SU-DHL-6 (cell line): ENCODE results near the gene KCNK6.
A peak's percentile ranks its signal among the peaks of the same experiment; 100 is the strongest.

Experiments
- H2AFZ ChIP-seq: fragments of 200-600 bp; sonication (generic); 2 replicates; pipeline ENCODE4 v1.6.1; 2014; ENCODE audit warnings: low read depth, mild to moderate bottlenecking, moderate library complexity, mixed read lengths, antibody characterized with exemption, low read length; ENCODE audit not compliant: severe bottlenecking
- H3F3A ChIP-seq: fragments of 200-600 bp; shearing (Covaris generic); 2 replicates; pipeline ENCODE4 v1.6.0; 2016; ENCODE audit warnings: antibody characterized with exemption, mild to moderate bottlenecking; ENCODE audit not compliant: insufficient read depth
- H3K27ac ChIP-seq: fragments of 200-600 bp; sonication (generic); 2 replicates; pipeline ENCODE4 v1.5.1; 2016; ENCODE audit warnings: low read depth, mild to moderate bottlenecking, low read length, moderate library complexity, mixed read lengths
- H3K27me3 ChIP-seq: fragments of 200-600 bp; sonication (generic), shearing (Covaris generic); 2 replicates; pipeline ENCODE4 v1.6.0; 2014; ENCODE audit warnings: mild to moderate bottlenecking, low read length
- H3K36me3 ChIP-seq: fragments of 200-600 bp; sonication (generic); 2 replicates; pipeline ENCODE4 v1.6.1; 2014; ENCODE audit warnings: mild to moderate bottlenecking, low read length, mixed read lengths
- H3K4me2 ChIP-seq: fragments of 300-600, 200-600 bp; shearing (Covaris generic), sonication (generic); 2 replicates; pipeline ENCODE4 v1.6.0; 2014; ENCODE audit warnings: low read length, low read depth, mild to moderate bottlenecking; ENCODE audit not compliant: poor library complexity, severe bottlenecking
- H3K4me3 ChIP-seq: fragments of 200-600 bp; sonication (generic); 2 replicates; pipeline ENCODE4 v1.5.1; 2014; ENCODE audit warnings: antibody characterized with exemption, low read length, mild to moderate bottlenecking, mixed read lengths; ENCODE audit not compliant: insufficient read depth, poor library complexity, severe bottlenecking
- H3K79me2 ChIP-seq: fragments of 200-600 bp; sonication (generic); 2 replicates; pipeline ENCODE4 v1.6.1; 2014; ENCODE audit warnings: mild to moderate bottlenecking, low read length, moderate library complexity; ENCODE audit not compliant: insufficient read depth
- H3K9ac ChIP-seq: fragments of 200-600 bp; sonication (generic); 2 replicates; pipeline ENCODE4 v1.7.0; 2014; ENCODE audit warnings: mild to moderate bottlenecking, low read length
- H3K9me2 ChIP-seq: fragments of 200-600 bp; sonication (generic); replicated peaks from 2 replicates; pipeline ENCODE4 v1.6.1; 2014; ENCODE audit warnings: low read length; ENCODE audit not compliant: insufficient read depth
- H3K9me3 ChIP-seq: fragments of 200-600 bp; sonication (generic); 2 replicates; pipeline ENCODE4 v1.6.1; 2014; ENCODE audit warnings: low read length, mixed read lengths; ENCODE audit not compliant: insufficient read depth
- H4K20me1 ChIP-seq: fragments of 200-600 bp; sonication (generic); 2 replicates; pipeline ENCODE4 v1.6.1; 2014; ENCODE audit warnings: low read depth, mild to moderate bottlenecking, antibody characterized with exemption, low read length, moderate library complexity, mixed read lengths
- EZH2phosphoT487 ChIP-seq: fragments of 200-600 bp; sonication (generic), shearing (Covaris generic); conservative IDR thresholded peaks from 2 replicates; pipeline ENCODE4 v1.6.1; 2018; ENCODE audit warnings: mild to moderate bottlenecking, antibody characterized with exemption, low read length, moderate library complexity, mixed read lengths
- TF ChIP-seq, protein P1 (sequence below): fragments of 200-600 bp; sonication (generic); IDR thresholded peaks from one replicate; pipeline ENCODE4 v1.5.1; 2017; ENCODE audit warnings: antibody characterized with exemption, mild to moderate bottlenecking, low read length, moderate library complexity; ENCODE audit not compliant: insufficient read depth, poor library complexity, severe bottlenecking

The KCNK6 gene

DNA sequence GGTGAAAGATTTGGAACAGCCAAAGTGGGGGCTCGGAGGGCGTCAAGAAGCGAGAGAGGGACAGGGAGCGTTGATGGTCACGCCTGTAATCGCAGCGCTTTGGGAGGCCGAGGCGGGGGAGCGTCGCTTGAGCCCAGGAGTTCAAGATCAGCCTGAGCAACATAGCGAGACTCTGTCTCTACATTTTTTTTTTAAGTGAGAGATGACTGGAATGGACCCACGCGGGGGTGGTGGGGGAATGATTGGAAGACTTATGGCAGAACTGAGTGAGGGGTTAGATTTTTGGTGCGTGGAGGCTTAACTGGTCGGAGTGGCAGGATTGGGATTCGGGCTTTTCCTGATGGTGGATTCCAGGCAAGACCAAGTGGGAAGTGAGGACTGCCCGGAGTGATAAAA lies 55.5 kb downstream of the KCNK6 start:
- H3K4me3 ChIP-seq, result peak overlapping the region; percentile 93
- no peaks in the 10 kb centered on the region; the same call in 1 of the 2 replicates for H3F3A ChIP-seq
- H3K36me3 ChIP-seq, result no peaks in the 10 kb centered on the region
- peaks cover 26% of the 10 kb centered on the region for H3K79me2 ChIP-seq
- H3K27ac ChIP-seq, result peak overlapping the region; percentile 55
- TF ChIP-seq, protein P1, sequence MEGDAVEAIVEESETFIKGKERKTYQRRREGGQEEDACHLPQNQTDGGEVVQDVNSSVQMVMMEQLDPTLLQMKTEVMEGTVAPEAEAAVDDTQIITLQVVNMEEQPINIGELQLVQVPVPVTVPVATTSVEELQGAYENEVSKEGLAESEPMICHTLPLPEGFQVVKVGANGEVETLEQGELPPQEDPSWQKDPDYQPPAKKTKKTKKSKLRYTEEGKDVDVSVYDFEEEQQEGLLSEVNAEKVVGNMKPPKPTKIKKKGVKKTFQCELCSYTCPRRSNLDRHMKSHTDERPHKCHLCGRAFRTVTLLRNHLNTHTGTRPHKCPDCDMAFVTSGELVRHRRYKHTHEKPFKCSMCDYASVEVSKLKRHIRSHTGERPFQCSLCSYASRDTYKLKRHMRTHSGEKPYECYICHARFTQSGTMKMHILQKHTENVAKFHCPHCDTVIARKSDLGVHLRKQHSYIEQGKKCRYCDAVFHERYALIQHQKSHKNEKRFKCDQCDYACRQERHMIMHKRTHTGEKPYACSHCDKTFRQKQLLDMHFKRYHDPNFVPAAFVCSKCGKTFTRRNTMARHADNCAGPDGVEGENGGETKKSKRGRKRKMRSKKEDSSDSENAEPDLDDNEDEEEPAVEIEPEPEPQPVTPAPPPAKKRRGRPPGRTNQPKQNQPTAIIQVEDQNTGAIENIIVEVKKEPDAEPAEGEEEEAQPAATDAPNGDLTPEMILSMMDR, result no peak
- TF ChIP-seq EZH2phosphoT487, result no peak
- H3K9ac ChIP-seq, result peak overlapping the region; percentile 80
- no peaks in the 10 kb centered on the region for H3K27me3 ChIP-seq
- no peaks in the 10 kb centered on the region; the same call in 1 of the 2 replicates for H4K20me1 ChIP-seq
- H3K9me2 ChIP-seq, result no peaks in the 10 kb centered on the region
- no peaks in the 10 kb centered on the region for H3K9me3 ChIP-seq
- H3K4me2 ChIP-seq, result peak overlapping the region; percentile 93
- H2AFZ ChIP-seq, result peak overlapping the region; percentile 36

DNA sequence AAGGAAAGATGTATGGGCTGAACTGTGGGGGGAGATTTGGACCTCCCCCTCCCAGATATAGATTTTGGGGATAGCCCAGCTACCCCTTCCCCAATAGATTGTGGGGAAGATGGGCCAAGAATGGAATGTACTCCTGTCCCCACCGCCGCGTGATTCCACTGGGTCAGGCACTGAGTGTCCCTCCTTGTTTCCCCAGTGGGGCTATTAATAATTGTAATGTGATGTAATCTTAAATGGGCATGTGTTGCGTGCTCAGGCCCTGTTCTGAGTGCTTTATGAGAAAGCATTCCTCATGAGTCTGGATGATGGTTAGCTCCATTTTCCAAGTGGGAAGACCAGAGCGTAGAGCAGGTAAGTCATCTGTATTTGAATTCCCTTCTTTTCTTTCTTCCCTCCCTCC lies 56.1 kb downstream of the KCNK6 start:
- no peaks in the 10 kb centered on the region; the same call in 1 of the 2 replicates for H4K20me1 ChIP-seq
- H3F3A ChIP-seq, result no peaks in the 10 kb centered on the region; the same call in 1 of the 2 replicates
- no peak overlapping the region for H3K27ac ChIP-seq
- peak overlapping the region; percentile 93 for H3K4me2 ChIP-seq
- H3K9me3 ChIP-seq, result no peaks in the 10 kb centered on the region
- no peaks in the 10 kb centered on the region for H3K27me3 ChIP-seq
- peak overlapping the region; percentile 80 for H3K9ac ChIP-seq
- TF ChIP-seq EZH2phosphoT487, result no peak
- TF ChIP-seq, protein P1, result no peak
- peaks cover 26% of the 10 kb centered on the region for H3K79me2 ChIP-seq
- H3K36me3 ChIP-seq, result no peaks in the 10 kb centered on the region
- H3K4me3 ChIP-seq, result peak overlapping the region; percentile 93
- H3K9me2 ChIP-seq, result no peaks in the 10 kb centered on the region
- no peak overlapping the region for H2AFZ ChIP-seq

DNA sequence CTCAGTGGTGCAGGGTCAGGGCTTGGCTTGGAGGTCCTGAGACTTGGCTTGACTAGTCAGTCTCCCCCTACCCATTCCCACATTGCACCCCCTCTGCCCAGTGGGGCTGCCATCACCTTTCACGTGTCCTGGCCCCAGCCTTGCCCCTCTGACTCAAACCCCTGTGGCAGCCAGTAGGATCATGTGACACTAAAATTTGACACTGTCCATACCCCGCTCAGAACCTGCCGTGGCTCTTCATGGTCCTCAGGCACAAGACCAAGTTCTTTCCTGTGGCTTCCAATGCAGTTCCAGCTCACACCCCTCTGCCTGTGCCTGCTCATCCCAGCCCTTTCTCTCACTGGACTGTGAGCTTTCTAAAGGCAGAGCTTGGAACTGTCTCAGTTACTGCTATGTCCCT lies 56.9 kb downstream of the KCNK6 start:
- Histone ChIP-seq H3K27ac (no peak overlapping the region), H3K9ac (no peak overlapping the region), H3K79me2 (peaks cover 26% of the 10 kb centered on the region), H3F3A (no peaks in the 10 kb centered on the region; the same call in 1 of the 2 replicates), H3K9me2 (no peaks in the 10 kb centered on the region), H3K4me3 (no peak overlapping the region), H3K27me3 (no peaks in the 10 kb centered on the region), H3K36me3 (no peaks in the 10 kb centered on the region), H3K9me3 (no peaks in the 10 kb centered on the region), H4K20me1 (no peaks in the 10 kb centered on the region; the same call in 1 of the 2 replicates), H3K4me2 (peak overlapping the region; percentile 93), H2AFZ (no peak overlapping the region)
- no peak for TF ChIP-seq EZH2phosphoT487
- TF ChIP-seq, protein P1, result no peak
